H1 (cell line): ENCODE data around the gene RAB11A. TPM values are rescaled to one million over a fixed set of nuclear protein-coding genes. Genes with fewer than 3 reads are reported as not detected.

Experiments used
- RAD21 ChIP-seq, 2 experiments: IDR thresholded peaks in 1 of 2; conservative IDR thresholded peaks in 1 of 2; 2 replicates each; pipeline ENCODE4 v1.6.1; 2011; ENCODE audit warnings: low read depth in 2 of 2, low read length in 2 of 2, improper control_type of control experiment in 1 of 2, inconsistent platforms in 1 of 2, mild to moderate bottlenecking in 1 of 2, moderate library complexity in 1 of 2
- polyA plus RNA-seq, 7 experiments: library from polyadenylated mRNA; depleted of rRNA in 3 of 7; stranded (reverse) in 5 of 7; unstranded in 2 of 7; fragments of >200 nt in 5 of 7; fragments of 200-250 nt in 2 of 7; gene quantifications; 1 replicate in 5 of 7; 2 replicates in 1 of 7; 4 replicates in 1 of 7; pipeline versions ENCODE4 v1.2.1 to v1.2.3, GENCODE V29; 2011 to 2013; ENCODE audit warnings: missing spikeins in 2 of 7, mixed read lengths in 2 of 7
- total RNA-seq: library from RNA; stranded (reverse); fragmentation: NEBNext Ultra II Directional; extraction: Animal tissue kit (Norgen Biotek cat#: 25700); gene quantifications from 2 replicates; pipeline ENCODE4 v1.2.1, GENCODE V29; 2021

RAB11A gene
- total and polyA plus RNA-seq, 2 of the 8 experiments (the other 6 are each of a cell fraction or from before 2014, with no cell fraction given): 211 to 254 TPM

DNA sequence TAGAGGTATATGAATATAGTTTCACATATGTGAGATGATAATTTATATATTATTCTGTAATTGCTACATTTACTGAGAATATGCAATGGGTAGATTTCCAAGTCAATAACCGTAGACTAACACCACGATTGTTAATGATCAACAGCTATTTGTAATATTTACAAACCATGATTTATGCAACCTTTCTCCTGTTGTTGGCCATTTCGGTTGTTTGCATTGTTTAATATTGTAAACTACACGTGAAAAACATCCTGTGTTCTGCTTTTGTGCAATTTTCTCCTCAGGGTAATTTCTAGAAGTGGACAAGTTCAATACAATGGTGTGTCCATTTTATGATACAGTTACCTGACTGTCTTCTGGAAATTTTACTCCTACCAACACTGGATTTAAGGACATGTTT lies 29.3 kb upstream of the RAB11A start (continued):
- TF ChIP-seq RAD21 (IDR thresholded peaks at IDR 0.05 in 1 of 2, conservative IDR thresholded peaks at IDR 0.05 in 1 of 2; ENCODE audit: low read depth in 2 of 2, low read length in 2 of 2): no peak
